ENCODE measurements around the gene SLC4A1. TPM values are rescaled to one million over a fixed set of nuclear protein-coding genes. Genes with fewer than 3 reads are reported as not detected.

Gene SLC4A1
- total RNA-seq, 1 experiment from 2014 or later = 0.22 TPM

DNA sequence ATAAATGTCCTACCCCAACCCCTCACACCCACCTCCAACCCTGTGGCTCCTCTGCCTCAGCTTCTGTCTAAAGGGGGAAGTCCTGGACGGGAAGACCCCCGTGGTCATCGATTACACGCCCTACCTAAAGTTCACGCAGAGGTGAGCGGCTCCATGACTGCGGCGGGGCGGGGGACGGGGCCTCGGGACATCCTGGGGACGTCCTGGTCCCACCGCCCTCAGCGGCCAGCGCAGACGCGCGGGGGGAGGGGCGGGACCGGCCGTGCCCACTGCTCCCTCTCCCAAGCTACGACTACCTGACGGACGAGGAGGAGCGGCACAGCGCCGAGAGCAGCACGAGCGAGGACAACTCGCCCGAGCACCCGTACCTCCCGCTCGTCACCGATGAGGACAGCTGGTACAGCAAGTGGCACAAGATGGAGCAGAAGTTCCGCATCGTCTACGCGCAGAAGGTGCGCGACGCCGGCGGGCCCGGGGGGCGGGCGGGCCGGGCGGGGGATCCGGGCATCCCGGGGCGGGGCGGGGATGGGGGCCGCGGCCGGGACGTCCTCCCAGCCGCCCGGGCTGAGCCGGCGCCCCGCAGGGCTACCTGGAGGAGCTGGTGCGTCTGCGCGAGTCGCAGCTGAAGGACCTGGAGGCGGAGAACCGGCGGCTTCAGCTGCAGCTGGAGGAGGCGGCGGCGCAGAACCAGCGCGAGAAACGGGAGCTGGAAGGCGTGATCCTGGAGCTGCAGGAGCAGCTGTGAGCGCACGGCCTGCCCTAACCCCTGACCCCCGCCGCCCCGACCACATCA, 47.1 kb upstream of the SLC4A1 start:
- H2AFZ ChIP-seq (ENCODE audit: low read depth, low read length, poor library complexity, severe bottlenecking) = no peak overlapping the region
- DNase-seq (ENCODE audit: low read depth, low spot score) = no peak

More for the DNA sequence above, 47.1 kb upstream of the SLC4A1 start:
- peak overlapping the region; percentile 73 for H3K4me2 ChIP-seq (ENCODE audit: low read length)
- ChIA-PET RAD21 (ENCODE audit: low non-redundant PET in 1 of 2, low total read pairs in 2 of 2, uncharacterized antibody in 2 of 2, unreplicated experiment in 2 of 2) (no interaction called here), POLR2A (interaction anchor here (0.9 to 1.1 kb wide), 2 partner anchors 10 to 94 kb away, joined by 3 read pairs; no protein-coding TSS in a partner anchor), CTCF (interaction anchor here (1.3 kb wide), 1 partner anchor 16 kb away, joined by 3 read pairs; no protein-coding TSS in a partner anchor)
- H3K9me3 ChIP-seq (ENCODE audit: control insufficient read depth in 1 of 2, insufficient read depth in 1 of 2, low read depth in 1 of 2, low read length in 2 of 2) = no peaks in the 10 kb centered on the region
- peak; percentile 57 for ATAC-seq
- H3K9me2 ChIP-seq (ENCODE audit: insufficient read depth) = no peaks in the 10 kb centered on the region
- no peaks in the 10 kb centered on the region for H4K20me1 ChIP-seq (ENCODE audit: insufficient read depth)
- H3K9ac ChIP-seq (ENCODE audit: low read length) = peak overlapping the region; percentile 21
- peaks cover 2 to 38% of the 10 kb centered on the region in 2 experiments; a peak in 2 of 4 replicates for H3K4me1 ChIP-seq (ENCODE audit: control insufficient read depth in 1 of 2, insufficient read depth in 2 of 2, low read length in 2 of 2)
- H3K4me3 ChIP-seq (replicated peaks in 1 of 2; ENCODE audit: low read depth in 1 of 2, low read length in 2 of 2) = peak overlapping the region; percentile 38 to 53
- peaks cover 5 to 8% of the 10 kb centered on the region in 2 experiments; a peak in 3 of 4 replicates for H3K36me3 ChIP-seq (ENCODE audit: control insufficient read depth in 1 of 2, insufficient read depth in 2 of 2, low read length in 2 of 2)
- H3K79me2 ChIP-seq (ENCODE audit: insufficient read depth, low read length) = no peaks in the 10 kb centered on the region
- no peak overlapping the region for H3K27ac ChIP-seq (ENCODE audit: low read depth, low read length)
- TF ChIP-seq SIN3A (IDR thresholded peaks at IDR 0.05; ENCODE audit: low read depth) (no peak), POLR2A (IDR thresholded peaks at IDR 0.05; ENCODE audit: borderline replicate concordance, extremely low read depth, insufficient read depth, insufficient read length) (no peak), SRF (IDR thresholded peaks at IDR 0.05; ENCODE audit: low read depth) (no peak), JUND (IDR thresholded peaks at IDR 0.05) (no peak), EZH2phosphoT487 (IDR thresholded peaks at IDR 0.05; ENCODE audit: borderline replicate concordance) (no peak), SP1 (IDR thresholded peaks at IDR 0.05; ENCODE audit: low read depth) (no peak), ZNF274 (IDR thresholded peaks at IDR 0.05; ENCODE audit: low read depth, low read length) (no peak), CEBPB (IDR thresholded peaks at IDR 0.05; ENCODE audit: low read depth) (no peak), EZH2 (IDR thresholded peaks at IDR 0.05) (no peak), TCF7L2 (IDR thresholded peaks at IDR 0.05; ENCODE audit: borderline replicate concordance, extremely low read depth, insufficient read depth, insufficient read length) (no peak), POLR2AphosphoS5 (IDR thresholded peaks at IDR 0.05; ENCODE audit: low read depth, low read length) (no peak), YY1 (IDR thresholded peaks at IDR 0.05; ENCODE audit: extremely low read depth, insufficient replicate concordance, low read depth, low read length) (no peak)
- TF ChIP-seq, protein P1, sequence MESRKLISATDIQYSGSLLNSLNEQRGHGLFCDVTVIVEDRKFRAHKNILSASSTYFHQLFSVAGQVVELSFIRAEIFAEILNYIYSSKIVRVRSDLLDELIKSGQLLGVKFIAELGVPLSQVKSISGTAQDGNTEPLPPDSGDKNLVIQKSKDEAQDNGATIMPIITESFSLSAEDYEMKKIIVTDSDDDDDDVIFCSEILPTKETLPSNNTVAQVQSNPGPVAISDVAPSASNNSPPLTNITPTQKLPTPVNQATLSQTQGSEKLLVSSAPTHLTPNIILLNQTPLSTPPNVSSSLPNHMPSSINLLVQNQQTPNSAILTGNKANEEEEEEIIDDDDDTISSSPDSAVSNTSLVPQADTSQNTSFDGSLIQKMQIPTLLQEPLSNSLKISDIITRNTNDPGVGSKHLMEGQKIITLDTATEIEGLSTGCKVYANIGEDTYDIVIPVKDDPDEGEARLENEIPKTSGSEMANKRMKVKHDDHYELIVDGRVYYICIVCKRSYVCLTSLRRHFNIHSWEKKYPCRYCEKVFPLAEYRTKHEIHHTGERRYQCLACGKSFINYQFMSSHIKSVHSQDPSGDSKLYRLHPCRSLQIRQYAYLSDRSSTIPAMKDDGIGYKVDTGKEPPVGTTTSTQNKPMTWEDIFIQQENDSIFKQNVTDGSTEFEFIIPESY (IDR thresholded peaks at IDR 0.05; ENCODE audit: extremely low read depth, insufficient replicate concordance, low read length) = no peak
- TF ChIP-seq, protein P2, sequence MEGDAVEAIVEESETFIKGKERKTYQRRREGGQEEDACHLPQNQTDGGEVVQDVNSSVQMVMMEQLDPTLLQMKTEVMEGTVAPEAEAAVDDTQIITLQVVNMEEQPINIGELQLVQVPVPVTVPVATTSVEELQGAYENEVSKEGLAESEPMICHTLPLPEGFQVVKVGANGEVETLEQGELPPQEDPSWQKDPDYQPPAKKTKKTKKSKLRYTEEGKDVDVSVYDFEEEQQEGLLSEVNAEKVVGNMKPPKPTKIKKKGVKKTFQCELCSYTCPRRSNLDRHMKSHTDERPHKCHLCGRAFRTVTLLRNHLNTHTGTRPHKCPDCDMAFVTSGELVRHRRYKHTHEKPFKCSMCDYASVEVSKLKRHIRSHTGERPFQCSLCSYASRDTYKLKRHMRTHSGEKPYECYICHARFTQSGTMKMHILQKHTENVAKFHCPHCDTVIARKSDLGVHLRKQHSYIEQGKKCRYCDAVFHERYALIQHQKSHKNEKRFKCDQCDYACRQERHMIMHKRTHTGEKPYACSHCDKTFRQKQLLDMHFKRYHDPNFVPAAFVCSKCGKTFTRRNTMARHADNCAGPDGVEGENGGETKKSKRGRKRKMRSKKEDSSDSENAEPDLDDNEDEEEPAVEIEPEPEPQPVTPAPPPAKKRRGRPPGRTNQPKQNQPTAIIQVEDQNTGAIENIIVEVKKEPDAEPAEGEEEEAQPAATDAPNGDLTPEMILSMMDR (IDR thresholded peaks at IDR 0.05 in 2 of 3, conservative IDR thresholded peaks at IDR 0.05 in 1 of 3; ENCODE audit: borderline replicate concordance in 1 of 3, insufficient read depth in 1 of 3, low read depth in 2 of 3, low read length in 2 of 3) = no peak
- TF ChIP-seq, protein P3, sequence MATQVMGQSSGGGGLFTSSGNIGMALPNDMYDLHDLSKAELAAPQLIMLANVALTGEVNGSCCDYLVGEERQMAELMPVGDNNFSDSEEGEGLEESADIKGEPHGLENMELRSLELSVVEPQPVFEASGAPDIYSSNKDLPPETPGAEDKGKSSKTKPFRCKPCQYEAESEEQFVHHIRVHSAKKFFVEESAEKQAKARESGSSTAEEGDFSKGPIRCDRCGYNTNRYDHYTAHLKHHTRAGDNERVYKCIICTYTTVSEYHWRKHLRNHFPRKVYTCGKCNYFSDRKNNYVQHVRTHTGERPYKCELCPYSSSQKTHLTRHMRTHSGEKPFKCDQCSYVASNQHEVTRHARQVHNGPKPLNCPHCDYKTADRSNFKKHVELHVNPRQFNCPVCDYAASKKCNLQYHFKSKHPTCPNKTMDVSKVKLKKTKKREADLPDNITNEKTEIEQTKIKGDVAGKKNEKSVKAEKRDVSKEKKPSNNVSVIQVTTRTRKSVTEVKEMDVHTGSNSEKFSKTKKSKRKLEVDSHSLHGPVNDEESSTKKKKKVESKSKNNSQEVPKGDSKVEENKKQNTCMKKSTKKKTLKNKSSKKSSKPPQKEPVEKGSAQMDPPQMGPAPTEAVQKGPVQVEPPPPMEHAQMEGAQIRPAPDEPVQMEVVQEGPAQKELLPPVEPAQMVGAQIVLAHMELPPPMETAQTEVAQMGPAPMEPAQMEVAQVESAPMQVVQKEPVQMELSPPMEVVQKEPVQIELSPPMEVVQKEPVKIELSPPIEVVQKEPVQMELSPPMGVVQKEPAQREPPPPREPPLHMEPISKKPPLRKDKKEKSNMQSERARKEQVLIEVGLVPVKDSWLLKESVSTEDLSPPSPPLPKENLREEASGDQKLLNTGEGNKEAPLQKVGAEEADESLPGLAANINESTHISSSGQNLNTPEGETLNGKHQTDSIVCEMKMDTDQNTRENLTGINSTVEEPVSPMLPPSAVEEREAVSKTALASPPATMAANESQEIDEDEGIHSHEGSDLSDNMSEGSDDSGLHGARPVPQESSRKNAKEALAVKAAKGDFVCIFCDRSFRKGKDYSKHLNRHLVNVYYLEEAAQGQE (IDR thresholded peaks at IDR 0.05; ENCODE audit: low read depth) = no peak
- TF ChIP-seq, protein P4, sequence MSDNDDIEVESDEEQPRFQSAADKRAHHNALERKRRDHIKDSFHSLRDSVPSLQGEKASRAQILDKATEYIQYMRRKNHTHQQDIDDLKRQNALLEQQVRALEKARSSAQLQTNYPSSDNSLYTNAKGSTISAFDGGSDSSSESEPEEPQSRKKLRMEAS (IDR thresholded peaks at IDR 0.05) = no peak
- no TSS peak for BruUV-seq (replicated peaks)
- intact Hi-C loops (cut with micrococcal nuclease) = no loop called here
- H3K27me3 ChIP-seq (ENCODE audit: insufficient read depth, low read length) = no peaks in the 10 kb centered on the region
